Ovary (tissue), 3 donors: ENCODE results near the gene CCDC187.

Experiments
- POLR2A ChIP-seq: fragments of 450-650 bp; IDR thresholded peaks from one replicate; pipeline ENCODE4 v1.6.1; 2017; ENCODE audit warnings: antibody characterized with exemption, mild to moderate bottlenecking, moderate library complexity
- TF ChIP-seq, protein P1 (sequence below), 3 donors: fragments of 450-650 bp in 2 of 3; fragments of 200-600 bp in 1 of 3; IDR thresholded peaks; one replicate each; pipeline versions ENCODE4 v1.5.1 to v1.8.0; 2016 to 2022; ENCODE audit warnings: antibody characterized with exemption in 3 of 3, mild to moderate bottlenecking in 1 of 3
- donor health status: DM: no; HTN: no; CAD: no.

DNA sequence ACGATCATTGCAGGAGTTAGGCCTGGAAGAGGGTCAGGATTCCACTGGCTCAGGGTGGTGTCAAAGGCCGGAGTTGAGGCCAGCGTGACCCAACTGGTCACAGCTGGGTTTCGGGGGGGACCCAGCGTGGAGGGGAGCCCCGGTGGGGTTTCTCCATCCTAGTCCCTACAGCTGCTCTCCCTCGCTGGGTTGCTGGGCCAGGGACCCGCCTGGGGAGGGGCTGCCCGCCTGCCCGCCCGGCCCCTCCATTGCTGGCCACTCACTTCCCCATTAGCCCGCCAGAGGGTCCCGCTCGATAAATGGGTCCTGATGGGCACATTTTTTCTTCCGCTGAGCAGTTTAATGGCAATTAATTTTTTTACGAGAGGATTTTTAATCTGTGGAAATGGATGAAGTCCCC, 8.8 kb downstream of the CCDC187 start:
- no peak for TF ChIP-seq POLR2A
- TF ChIP-seq, protein P1, sequence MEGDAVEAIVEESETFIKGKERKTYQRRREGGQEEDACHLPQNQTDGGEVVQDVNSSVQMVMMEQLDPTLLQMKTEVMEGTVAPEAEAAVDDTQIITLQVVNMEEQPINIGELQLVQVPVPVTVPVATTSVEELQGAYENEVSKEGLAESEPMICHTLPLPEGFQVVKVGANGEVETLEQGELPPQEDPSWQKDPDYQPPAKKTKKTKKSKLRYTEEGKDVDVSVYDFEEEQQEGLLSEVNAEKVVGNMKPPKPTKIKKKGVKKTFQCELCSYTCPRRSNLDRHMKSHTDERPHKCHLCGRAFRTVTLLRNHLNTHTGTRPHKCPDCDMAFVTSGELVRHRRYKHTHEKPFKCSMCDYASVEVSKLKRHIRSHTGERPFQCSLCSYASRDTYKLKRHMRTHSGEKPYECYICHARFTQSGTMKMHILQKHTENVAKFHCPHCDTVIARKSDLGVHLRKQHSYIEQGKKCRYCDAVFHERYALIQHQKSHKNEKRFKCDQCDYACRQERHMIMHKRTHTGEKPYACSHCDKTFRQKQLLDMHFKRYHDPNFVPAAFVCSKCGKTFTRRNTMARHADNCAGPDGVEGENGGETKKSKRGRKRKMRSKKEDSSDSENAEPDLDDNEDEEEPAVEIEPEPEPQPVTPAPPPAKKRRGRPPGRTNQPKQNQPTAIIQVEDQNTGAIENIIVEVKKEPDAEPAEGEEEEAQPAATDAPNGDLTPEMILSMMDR (IDR thresholded peaks at IDR 0.05): no peak
